Activated CD8-positive, alpha-beta memory T cell treated with anti-CD3 and anti-CD28 coated beads for 36 hours (primary cell): ENCODE data around the gene CYTH2. TPM values are rescaled to one million over a fixed set of nuclear protein-coding genes. Genes with fewer than 3 reads are reported as not detected.

Experiments
- CTCF ChIA-PET: fragments of 350-600 bp; sonication (Branson Sonifier 250); formaldehyde crosslinking; loops from one replicate; lab custom pipeline; 2021; ENCODE audit warnings: antibody characterized with exemption; lab: Charles Lee
- POLR2A ChIA-PET: fragments of 350-600 bp; sonication (Branson Sonifier 250); formaldehyde crosslinking; loops from one replicate; lab custom pipeline; 2021; ENCODE audit warnings: antibody characterized with exemption; lab: Charles Lee
- total RNA-seq, 2 experiments: library from RNA; stranded (reverse); gene quantifications; one replicate each; pipeline ENCODE4 v1.2.3, GENCODE V29; 2021

The CYTH2 gene
- total RNA-seq, 2 experiments from 2014 or later = 23.1 to 25.9 TPM

GRCh38 chr19:48450441-48450840 is 18.7 kb upstream of the CYTH2 start:
- POLR2A ChIA-PET = no interaction called here
- CTCF ChIA-PET = no interaction called here

DNA sequence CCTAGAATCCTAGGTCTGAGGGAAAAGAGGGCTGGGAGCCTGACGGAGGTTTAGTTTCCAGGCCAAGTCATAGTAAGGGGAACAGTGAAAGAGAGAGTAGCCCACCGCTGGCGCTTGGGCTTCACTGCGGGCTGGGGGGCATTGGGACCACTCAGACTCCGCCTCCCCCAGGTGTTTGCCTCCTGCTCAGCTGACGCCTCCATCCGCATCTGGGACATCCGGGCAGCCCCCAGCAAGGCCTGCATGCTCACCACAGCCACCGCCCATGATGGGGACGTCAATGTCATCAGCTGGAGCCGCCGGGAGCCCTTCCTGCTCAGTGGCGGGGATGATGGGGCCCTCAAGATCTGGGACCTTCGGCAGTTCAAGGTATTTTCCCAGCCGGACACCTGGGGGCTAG is 18.3 kb upstream of the CYTH2 start:
- CTCF ChIA-PET = interaction anchor here (0.6 kb wide), 1 partner anchor 137 kb away, joined by 3 read pairs; no protein-coding TSS in a partner anchor
- POLR2A ChIA-PET = no interaction called here

GRCh38 chr19:48451624-48452023 is 17.5 kb upstream of the CYTH2 start:
- ChIA-PET CTCF (interaction anchor here (0.6 kb wide), 1 partner anchor 136 kb away, joined by 3 read pairs; no protein-coding TSS in a partner anchor), POLR2A (no interaction called here)

GRCh38 chr19:48452289-48453190 is 16.6 kb upstream of the CYTH2 start:
- CTCF ChIA-PET = no interaction called here
- POLR2A ChIA-PET = no interaction called here

GRCh38 chr19:48454150-48454730 is 14.9 kb upstream of the CYTH2 start:
- ChIA-PET POLR2A (no interaction called here), CTCF (no interaction called here)

DNA sequence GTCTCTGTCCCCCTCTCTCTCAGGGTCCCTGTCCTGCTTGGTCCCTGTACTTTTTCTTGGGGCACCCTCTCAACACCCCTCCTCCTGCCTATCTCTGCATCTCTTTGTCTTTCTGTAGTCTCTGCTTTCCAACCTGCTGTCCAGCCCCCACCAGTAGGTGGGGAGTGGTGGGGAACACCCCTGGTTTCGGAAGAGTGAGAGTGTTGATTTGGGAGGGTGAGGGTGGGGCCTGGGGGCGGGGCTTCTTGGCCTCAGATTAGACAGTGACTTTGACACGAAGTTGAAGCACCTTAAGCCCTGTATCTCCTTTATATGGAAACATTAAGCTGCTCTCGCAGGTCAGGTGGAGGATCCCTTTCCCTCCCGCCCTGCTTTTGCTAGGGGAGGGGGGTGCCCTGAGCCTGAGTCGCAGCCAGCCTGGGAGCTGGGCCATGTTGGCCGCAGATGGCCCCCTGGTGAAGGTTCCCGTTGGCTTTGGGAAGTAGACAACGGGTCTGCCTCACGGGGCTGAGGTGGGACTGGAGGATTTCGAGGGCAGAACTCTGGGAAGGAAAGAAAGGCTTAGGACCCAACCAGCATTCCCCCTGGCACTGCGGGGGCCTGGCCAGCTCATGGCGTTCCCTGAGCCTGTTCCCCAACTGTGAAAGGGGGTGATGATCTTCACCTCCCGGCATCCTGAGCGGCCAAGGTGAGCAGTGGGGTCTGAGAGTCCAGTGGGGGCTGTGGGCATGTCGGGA is 13.8 kb upstream of the CYTH2 start, which contains the start of gene KCNJ14:
Gene KCNJ14, plus strand, starts transcription at position 404 of the 737 bp plus-strand sequence. CDS start 6,151 bp downstream, outside the sequence.
- POLR2A ChIA-PET = no interaction called here
- CTCF ChIA-PET = no interaction called here

GRCh38 chr19:48455908-48456562 is 13.1 kb upstream of the CYTH2 start:
- ChIA-PET CTCF (no interaction called here), POLR2A (no interaction called here)

GRCh38 chr19:48456864-48457263 is 12.3 kb upstream of the CYTH2 start:
- ChIA-PET CTCF (interaction anchor here (1.9 kb wide), 1 partner anchor 66 kb away, joined by 5 read pairs; the partner anchor contains the start of gene KDELR1), POLR2A (no interaction called here)

DNA sequence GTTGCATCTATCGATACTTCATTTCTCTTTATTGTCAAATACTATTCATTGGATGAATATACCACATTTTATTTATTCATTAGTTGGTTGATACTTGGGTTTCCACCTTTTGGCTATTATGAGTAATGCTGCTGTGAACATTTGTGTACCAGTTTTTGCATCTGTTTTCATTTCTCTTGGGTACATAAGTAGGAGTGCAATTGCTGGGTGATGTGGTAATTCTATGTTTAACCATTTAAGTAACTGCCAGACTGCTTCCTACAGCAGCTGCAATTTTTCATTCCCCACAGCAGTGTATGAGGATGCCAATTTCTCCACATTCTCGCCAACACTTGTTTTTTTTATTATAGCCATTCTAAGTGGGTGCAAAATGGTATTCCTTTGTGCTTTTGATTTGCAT is 11.2 kb upstream of the CYTH2 start:
- CTCF ChIA-PET = interaction anchor here (0.5 to 1.9 kb wide), 2 partner anchors 60 to 67 kb away, joined by 3 to 5 read pairs; partner anchors contain the start of gene KDELR1
- POLR2A ChIA-PET = no interaction called here

GRCh38 chr19:48461651-48461981 is 7.6 kb upstream of the CYTH2 start:
- CTCF ChIA-PET = no interaction called here
- POLR2A ChIA-PET = no interaction called here

- ChIA-PET POLR2A (interaction anchor here (0.5 to 0.6 kb wide), 2 partner anchors 19 to 1402 kb away, joined by 3 read pairs; no protein-coding TSS in a partner anchor), CTCF (interaction anchor here (0.6 kb wide), 1 partner anchor 20 kb away, joined by 3 read pairs; no protein-coding TSS in a partner anchor)
These were observed 7.0 kb upstream of the CYTH2 start for GRCh38 chr19:48461982-48462655.

GRCh38 chr19:48465215-48465614 is 4.0 kb upstream of the CYTH2 start:
- ChIA-PET CTCF (interaction anchor here (0.8 kb wide), 1 partner anchor 20 kb away, joined by 3 read pairs; no protein-coding TSS in a partner anchor), POLR2A (no interaction called here)

DNA sequence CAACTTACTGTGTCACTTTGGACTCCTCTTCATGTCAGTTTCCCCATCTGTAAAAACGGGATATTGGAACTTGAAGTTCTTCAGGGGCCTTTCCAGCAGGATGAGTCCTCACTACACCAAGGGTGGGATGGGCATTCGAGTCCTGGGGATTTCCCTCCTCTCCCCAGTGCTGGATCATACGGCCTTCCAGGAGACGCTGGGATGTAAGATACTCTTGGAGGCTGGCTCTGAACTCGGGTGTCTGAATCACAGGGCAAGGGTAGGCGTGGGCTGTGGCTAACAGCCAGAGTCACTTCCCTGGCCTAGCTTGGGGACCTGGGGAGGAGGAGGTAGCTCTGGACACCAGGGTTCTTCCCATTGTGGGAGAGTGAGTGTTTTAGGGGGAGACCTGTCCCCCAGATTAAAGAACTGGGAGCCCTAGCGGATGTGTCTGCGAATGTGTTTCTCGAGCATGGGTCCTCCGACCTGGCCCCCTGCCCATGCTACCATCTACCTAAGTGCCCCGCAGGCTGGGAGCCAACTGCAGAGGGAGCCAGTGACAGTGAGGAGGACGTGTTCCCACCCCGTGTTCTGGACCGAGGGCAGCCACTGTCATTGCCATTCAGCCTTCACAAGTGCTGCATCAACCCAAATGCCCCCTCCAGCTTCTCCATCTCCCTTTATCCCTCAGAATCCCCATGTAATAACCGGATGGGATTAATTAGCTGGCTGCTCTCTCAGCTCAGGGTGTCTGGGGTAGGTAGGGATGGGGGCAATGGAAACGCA is 2.4 kb upstream of the CYTH2 start:
- POLR2A ChIA-PET = no interaction called here

DNA sequence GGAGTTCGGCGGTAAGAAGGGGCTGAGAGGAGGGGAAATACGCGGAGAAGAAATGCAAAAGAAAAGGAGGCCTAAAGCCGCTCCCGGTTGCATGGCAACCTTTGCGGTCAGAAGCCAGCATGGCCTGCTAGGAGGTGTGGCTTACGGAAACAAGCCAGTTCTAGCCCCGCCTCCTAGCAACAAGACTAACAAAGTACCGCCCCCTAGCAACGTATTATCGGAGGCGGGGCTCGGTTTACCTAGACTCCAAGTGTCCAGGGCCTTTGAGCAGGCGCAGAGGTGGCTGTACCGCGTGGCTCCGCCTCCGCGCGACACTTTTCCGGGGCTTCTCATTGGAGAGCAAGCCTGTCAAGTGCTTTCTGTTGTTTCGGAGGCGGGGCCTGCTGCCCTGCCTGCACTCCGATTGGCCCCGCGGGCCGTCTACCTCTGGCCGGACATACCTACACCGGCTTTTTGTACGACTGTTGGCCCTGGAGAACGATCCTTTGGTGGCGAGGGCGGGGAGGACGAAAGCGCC is 339 bp upstream of the CYTH2 start:
- CTCF ChIA-PET = interaction anchor here (0.6 kb wide), 1 partner anchor 117 kb away, joined by 3 read pairs; no protein-coding TSS in a partner anchor
- POLR2A ChIA-PET = interaction anchor here (0.7 kb wide), 1 partner anchor 1407 kb away, joined by 3 read pairs; no protein-coding TSS in a partner anchor

More for the DNA sequence above, 2.4 kb upstream of the CYTH2 start:
- CTCF ChIA-PET = no interaction called here

- CTCF ChIA-PET = interaction anchor here (0.7 to 1.5 kb wide), 4 partner anchors 11 to 37 kb away, joined by 3 to 8 read pairs (median 3); partner anchors contain the start of gene GRWD1
- POLR2A ChIA-PET = interaction anchor here (0.8 kb wide), 1 partner anchor 24 kb away, joined by 4 read pairs; no protein-coding TSS in a partner anchor
These were observed 938 bp downstream of the CYTH2 start for GRCh38 chr19:48469934-48470680.

DNA sequence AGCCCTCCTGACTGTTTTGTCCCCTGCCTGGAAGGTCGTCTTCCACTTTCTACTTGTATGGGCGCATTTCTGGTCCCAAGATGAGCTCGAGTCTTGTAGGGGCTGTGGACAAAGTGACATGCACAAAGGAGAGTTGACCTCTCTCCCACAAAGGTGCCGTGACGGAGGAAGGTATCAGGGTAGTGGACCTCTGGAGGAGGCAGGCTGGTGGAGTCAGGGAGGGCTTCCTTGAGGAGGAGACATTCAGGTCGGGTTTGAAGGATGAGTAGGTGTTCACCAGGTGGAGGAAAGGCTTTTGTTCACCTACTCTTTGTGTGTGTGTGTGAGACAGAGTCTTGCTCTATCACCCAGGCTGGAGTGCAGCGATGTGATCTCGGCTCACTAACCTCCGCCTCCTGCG is 1.7 kb downstream of the CYTH2 start:
- ChIA-PET CTCF (interaction anchor here (1.1 to 1.5 kb wide), 2 partner anchors 18 to 25 kb away, joined by 3 to 8 read pairs; partner anchors contain the start of gene GRWD1), POLR2A (no interaction called here)
